Ammon's horn (tissue), 1 donor: ENCODE results near the gene PAPOLA.

ENCODE experiments used
- DNase-seq: peaks from one replicate; pipeline ENCODE4 v3.0.0-alpha.2; 2016; ENCODE audit warnings: low spot score

The PAPOLA gene

DNA sequence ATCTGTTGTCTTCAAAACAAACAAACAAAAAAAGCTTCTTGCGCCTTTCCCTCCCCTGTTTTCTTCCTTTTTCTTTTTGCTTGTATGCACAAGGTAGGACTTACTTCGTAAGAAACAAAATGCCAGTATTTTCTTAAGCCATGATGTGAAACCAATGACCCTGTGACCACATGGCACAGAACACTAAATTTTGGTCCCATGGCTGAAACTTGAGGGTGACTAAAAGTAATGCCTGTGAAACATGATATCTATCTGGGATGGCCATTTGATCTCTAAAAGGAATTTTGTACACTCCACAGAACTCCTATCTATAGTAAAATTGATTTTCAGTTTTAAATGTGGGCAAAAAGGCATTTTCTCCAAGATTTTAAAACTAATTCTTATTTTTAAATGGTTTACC is 63.6 kb downstream of the PAPOLA start:
- no peak for DNase-seq

DNA sequence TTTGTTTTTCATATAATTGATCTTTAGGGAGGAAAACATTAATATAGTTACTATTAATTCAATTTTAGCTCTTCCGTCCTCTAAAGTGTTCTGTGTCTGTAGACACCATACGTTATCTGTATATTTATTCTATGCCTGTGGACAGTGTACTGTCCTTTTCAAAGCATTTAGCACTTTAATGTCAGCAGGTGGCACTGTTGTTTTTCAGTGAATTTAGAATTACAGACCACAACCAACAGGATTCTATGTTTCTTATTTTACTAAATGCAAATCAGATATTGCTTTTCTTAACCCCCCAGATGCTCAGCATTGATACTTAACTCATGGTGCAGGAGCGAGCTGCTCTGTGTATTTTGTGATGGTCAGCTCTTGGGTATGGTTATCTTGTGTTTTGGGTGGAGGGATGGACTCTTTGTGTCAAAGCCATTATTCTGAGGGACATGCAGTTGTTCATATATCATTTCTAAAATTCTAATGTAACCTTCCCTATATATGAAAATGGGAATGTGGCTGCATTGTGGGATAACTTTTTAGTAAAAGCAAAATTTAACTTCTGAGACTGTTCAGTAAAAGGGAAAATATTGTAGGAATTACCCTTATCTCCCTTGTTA is 65.2 kb downstream of the PAPOLA start:
- peak; percentile 62 for DNase-seq

DNA sequence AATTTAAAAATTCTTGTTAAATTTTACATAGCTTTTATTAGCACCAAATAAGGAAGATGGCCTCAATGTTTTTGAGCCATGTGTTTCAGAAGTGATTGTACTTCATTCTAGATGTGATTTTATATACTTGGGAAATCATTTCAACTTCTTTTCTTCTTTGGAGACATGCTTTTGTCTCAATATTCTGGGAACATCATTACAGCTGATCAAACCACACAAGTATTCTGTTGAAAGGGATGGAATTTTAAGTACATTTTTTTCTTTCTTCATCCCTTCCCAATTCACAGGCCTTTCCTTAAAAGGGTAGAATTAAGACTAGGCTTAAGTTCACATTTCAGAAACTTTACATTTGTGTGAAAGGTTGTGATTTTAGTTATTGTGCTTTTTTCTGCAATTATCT is 66.4 kb downstream of the PAPOLA start:
- DNase-seq: no peak

DNA sequence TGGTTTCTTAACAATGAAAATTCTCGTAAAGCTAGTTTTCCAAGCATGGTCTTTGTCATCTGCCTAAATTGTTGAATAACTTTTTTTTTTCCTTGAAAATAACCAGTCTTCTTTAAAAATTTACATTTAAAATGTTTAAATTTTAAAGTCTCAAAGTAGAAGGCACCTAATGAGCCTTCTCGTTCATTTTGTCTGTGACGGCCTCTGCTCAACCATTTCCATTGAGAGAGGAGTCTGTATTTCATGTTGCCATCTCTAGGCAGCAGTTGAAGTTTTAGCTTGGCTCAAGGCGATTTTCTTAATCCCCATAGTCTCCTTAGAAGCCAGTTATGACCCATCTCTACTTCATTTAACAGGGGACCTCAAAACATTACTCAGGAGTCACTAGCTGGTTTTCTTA is 69.1 kb downstream of the PAPOLA start:
- DNase-seq: no peak

DNA sequence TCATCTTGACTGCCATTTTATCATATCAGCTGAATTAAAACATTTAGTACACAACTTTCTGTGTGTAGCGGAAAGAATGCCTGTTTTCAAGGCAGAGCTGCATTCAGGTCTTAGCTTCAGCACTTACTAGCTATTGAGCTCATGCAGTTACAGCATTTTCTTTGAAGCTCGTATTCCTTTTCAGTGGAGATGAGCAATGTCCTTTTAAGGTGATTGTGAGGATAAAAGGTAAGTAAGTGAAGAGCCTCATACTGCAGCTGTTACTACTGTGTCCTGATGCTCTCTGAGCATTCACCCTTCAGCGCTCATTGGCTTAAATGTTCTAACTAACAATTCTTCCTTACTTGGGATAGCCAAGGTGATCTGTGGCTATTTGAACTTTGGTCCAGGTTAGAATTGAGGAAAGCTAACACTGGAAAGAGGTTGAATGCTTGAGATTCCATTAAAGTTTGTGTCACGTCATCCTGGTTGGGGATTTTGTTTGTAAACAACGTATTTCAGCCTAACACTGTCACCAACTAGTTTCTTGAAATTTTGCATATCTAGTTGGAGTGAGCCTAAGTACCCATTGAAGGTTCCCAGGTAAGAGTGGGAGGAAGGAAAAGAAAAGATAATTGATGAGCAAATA is 71.4 kb downstream of the PAPOLA start:
- no peak for DNase-seq

DNA sequence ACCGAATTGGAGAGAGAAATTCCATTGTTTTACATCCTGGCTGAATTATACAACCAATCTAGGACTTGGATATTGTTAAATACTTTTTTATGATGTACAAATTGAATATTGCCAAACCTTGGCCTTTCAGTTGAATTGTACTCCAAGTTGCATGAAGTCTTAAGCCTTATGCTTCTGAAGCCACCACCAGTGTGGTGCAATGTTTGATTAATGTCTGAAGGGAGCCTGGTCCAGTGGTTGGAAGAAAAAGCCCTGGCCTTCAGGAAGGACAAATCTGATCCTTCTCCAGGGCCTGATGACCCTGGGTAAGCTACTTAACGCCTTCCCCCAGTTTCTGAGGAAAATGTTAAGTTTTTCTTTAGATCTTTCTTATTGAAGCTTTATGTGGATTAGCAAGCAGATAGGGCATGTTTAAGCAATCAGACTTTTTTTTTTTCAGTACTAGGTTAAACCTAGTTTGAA is 72.0 kb downstream of the PAPOLA start:
- no peak for DNase-seq

DNA sequence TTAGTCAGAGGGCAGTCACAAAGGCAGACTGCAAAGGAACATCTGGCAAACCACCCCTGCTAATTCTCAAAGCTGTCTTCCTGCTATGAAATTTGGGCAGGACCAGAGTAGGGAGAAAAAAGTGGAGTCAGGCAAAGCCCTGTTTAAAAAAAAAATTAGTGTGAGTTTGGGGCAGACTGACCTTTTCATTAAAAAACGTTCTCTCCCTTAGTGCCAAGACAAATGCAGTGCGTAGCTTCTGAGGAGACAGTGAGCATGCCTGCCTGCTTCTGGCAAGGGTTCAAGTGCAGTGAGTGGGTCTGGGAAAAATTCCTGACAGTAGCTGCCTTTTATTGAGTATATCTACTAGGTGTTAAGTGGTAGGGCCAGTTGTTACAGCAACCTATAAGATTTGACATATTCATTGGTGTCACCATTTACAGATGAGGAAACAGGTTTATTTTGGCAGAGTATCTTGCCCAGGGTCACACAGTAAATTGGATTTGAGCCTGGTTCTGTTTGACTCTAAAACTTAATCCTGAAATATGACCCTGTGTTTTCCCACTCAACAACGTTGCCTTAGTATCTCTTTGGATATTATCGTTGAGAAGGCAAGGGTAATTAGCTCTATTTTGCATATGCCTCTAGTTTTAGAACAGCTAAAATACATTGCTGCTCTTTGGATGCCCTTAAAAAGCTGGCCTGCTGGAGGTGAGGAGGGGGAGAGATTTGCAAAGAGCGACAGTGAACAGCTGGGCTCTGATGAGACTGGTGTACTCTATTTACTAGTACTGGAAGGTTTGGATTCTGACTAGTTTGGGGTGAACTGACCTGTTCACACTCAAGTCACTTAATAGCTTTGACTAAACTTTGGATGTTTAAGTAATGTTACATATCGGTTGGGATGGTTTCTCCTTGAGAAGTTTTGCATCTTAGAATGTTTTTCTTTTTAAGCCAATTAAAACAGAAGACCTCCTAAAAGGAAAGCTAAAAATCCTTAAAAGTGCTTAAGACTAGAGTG is 72.8 kb downstream of the PAPOLA start:
- DNase-seq: no peak

DNA sequence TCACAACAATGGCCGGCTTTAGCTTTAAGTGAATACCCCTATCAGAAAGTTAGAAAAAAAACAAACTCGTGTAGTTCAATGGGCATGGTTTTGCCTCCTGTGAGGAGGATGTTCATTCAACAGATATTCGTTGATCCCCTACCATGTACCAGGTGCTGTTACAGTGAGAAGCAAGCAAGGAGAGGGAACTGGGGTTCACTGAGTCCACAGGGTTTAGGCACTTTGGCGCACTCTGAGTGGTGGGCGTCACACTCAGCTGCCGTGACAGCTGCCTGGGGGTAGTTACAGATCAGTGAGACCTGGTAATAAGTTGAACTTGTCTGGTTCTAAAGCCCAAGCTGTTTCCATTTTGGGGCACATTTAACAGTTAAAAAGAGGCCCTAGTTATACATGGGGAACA is 74.2 kb downstream of the PAPOLA start:
- no peak for DNase-seq

DNA sequence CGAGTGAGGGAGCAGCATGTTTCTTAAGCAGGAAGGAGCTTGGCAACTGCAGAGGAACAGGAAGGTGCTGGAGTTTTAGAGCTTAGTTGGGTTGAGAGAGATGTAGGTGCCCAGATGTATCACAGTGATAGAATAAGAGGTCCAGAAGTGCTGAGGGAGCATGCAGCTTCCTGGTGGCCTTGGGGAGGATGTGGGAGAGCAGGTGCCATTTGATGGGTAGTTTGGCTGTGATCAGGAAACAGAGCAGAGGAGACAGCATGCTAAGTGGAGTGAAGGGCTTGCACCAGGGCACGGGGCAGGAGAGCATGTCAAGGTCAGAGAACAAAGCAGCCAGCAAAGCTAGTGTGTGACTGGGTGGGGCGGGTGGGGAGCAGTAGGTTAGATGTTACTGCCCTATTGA is 74.8 kb downstream of the PAPOLA start:
- DNase-seq: no peak

DNA sequence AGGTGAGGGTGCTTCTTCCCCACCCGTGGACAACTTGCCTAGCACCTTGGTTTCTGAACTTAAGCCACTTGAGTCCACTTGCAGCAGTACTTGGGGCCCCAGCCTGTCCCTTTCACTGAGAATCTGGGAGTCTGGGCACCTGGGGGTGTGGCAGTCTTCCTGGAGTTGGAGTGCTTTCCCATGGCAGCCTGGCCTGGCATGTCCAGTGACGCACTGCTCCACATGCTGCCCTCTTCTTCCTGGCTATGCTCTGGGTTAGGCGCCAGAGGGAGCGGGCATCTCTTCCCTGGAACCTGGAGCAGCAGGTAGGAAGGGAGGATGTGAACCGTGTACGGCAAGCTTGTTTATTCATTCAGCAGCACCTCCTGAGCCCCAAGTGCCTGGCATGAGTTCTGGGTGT is 76.4 kb downstream of the PAPOLA start:
- no peak for DNase-seq

DNA sequence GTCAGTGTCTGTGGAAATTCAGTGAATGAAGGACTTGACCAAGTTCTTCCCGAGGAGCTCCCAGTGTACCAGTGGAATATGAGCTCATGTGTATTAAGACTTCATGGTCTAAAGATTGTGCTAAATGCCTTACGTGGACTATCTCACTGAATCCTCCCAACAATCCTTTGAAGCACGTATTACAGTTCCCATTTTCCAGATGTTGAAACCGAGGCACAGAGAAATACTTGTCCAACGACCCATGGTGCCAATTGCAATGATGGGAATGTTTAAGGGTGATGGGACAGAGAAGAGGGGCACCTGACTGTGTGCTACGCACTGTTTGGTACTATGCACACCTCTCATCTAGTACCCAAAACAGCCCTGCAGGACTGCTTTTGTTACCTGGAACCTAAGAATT is 77.2 kb downstream of the PAPOLA start:
- DNase-seq: no peak

DNA sequence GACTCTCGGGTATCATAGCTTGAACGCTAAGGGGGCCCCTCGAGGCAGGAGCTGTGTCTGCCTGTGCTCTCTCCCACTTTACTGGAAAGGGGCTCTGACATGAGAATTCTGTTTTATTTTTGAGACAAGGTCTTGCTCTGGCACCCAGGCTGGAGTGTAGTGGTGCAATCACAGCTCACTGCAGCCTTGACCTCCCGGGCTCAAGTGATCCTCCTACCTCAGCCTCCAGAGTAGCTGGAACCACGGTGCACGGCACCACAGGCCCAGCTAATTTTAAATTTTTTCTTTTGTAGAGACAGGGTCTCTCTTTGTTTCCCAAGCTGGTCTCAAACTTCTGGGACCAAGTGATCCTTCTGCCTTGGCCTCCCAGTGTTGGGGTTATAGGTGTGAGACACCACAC is 77.7 kb downstream of the PAPOLA start:
- no peak for DNase-seq

DNA sequence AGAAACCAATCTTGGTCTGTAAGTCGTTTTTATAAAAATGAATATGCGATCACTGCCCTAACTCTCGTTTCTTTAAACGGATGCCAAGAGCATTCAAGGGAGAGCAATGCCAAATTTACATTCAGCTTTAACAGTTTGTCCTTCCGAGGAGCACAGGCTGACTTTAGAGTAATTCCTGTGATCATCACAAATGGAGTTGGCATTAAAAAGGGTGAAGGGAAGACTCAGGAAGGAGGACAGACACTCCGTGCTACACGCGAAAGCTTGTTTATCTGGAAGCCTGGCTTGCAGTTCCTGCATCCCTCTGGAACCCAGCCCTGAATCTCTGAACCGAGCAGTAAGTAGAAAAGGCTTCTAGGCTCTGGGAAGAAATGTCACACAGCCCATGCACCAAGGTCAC is 78.4 kb downstream of the PAPOLA start:
- no peak for DNase-seq

DNA sequence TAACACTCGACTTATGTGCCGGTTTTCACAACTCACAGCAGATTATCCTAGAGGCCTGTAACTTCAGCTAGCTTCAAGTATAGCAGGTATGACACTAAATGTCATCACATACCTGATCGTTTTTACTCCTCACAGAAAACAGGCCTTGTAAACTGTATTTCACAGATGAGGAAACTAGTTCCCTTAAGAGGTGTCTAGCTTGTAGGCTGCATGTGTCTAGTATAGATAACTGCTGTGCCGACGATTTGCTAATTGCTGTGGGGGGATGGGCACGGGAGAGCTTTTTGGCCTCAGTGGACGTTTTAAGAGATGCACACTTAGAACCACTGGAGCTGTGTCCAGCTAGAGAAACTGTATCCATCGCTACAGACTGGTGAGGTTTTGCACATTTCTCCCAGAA is 78.8 kb downstream of the PAPOLA start:
- DNase-seq: no peak

DNA sequence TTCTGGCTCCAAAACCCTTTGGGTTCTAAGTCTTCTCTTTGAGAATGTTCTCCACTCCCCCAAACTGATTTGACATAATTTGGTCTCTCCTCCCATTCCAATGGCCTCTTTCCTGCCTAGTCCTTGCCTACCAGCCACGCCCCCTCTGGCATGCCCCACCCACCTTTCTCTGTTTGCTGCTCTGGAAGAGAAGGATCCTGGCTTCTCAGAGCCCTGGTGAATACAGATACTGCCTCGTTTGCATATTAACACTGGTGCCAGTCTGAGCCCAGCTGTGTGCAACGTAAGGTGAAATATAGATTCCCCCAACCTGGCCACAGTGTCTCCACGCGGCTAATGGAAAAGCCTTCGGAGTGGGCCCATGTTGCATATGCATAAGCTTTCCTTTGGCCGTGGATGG is 79.7 kb downstream of the PAPOLA start:
- DNase-seq: no peak

DNA sequence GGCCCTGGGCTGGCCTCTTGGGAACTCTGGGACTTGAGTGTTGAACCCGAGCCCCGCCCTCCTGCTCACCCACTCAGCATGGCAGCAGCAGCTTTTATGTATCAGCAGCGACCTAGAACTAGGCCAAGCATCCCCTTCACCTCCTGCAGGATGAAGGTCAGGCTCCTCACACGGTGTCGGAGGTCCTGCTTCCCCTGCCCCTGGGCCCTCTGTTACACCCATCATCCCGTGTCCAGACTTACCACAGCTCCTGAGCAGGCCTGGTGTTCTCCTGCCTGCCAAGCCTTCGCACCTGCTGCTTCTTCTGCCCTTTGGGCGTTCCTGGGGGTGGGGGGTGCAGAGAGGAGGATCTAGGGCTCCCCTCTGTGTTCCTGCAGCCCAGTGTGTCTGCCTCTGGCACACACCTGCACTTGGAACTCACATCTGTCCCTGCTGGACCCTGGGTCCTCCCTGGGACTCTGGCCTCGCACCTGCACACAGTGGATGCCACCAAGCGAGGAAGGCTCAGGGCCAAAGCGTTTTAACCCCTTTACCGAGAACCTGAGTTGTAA is 80.3 kb downstream of the PAPOLA start:
- no peak for DNase-seq

DNA sequence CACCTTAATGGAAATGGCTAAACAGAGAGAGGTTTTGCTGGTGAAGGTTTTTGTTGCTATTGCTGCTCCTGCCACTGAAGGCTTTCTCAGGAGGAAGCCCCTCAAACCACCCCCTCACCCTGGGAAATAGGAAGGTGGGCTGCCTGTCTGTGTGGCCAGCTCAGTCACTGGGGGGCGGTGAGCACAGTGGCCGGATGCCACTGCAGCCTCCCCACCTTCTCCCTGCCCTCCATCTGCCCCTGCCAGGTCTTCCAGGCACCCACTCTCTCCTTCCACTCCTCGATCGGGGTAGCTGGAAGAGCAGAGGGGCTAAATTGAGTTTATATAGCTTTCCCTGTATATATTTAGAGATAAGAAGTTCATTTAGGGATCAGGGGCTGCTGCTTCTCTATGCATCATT is 80.8 kb downstream of the PAPOLA start:
- no peak for DNase-seq

DNA sequence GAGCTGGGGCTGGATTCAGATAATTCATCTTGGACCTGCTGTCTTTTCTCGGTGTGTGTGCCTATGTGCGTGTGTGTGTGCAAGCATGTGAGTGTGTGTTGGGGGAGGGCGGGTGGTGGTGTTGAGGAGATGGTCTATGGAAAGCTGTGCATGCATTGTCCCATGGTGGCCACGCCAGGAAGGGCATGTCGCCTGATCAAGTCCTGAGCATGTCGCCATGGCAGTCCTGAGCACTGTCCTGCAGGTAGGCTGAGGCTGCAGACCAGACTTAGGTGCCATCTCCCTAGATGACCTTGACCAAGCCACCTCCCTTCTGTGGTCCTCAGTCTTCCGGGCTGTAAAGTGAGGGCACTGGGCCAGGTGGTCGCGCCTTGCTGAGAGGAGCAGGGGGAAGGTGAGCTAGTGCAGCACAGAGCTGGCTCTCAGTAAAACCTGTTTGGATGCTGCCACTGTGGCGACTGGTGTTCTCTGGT is 81.4 kb downstream of the PAPOLA start:
- no peak for DNase-seq

DNA sequence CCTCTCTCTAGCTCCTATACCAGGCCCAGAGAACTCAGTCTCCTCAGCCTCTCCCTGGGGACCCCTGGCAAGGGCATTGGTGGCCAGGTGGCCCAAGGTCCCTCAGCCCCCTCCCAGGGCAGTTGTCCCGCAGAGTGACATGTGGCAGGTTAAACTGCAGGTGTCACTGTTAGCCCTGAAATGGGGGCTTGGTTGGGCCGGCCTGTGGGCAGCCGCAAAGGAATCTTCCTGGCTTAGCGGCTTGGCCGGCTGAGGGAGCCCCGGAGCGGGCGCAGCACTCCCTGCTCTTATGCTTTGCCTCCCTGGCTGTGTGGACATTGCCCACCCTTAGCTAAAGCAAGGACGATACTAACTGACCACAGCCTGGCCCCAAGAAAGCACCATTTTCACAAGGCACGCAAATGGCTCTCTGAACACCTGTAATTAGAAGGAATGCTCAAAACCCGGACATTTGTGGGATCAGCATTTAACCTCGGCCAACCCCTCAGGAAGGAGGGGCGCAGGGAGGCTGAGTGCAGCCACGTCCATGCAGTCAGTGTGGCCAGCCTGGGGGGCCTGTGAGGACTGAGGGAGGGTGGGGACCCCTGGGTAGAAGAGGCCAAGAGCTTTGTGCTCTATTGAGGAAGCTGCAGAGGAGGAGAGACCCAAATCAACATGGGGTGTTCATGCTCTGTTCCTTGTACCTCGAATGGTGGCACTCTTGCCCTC is 82.2 kb downstream of the PAPOLA start:
- DNase-seq: no peak

DNA sequence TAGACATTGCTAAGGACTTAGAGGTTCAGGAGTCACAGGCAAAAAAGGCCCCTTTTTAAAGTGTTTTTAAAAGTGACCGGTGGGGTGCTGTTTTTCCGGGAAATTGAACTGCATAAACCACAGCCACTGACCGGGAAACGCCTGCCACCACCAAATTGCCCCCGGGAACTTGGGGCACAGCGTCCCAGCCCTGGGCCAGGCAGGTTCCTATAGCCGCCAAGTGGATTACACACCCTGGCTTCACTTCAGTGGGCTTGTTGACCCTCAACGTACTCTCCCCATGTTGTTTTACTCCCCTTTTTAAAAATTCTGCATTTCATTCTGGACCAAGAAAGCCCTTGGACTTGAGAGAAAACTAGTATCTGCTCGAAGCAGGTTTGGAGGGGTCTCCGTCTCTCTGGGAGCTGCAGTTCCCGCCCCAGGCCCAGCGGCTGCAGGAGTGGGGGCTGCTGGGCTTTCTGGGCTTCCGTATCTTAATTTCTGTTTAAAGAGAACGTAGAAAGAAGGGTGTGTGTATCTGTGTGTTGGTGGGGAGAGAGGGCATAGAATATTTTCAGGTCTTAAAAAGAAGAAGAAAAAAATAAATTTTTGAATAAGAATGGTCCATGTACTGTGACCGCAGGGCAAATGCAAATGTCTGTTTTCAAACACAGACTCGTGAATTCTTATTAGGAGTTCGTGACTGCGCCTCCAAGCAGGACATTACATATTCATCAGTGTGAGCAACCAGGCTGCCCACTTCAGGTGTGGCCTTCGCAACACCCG is 82.9 kb downstream of the PAPOLA start:
- no peak for DNase-seq

DNA sequence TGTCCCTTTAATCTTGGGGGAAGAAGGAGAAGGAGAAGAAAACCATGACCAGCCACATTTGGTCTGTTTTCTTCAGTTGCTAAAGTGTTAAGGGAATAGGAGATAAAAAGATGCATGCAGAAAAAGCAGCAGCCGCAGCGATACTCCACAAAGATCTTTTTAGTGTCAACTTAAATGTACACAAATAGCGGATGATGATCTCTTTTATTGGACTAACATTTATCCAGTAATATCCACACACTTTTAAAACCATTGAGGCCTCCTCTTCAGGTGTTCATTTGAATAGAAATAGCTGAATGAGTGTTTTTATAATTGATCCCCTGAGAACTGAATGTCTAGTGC is 83.5 kb downstream of the PAPOLA start:
- no peak for DNase-seq
